Stimulated activated CD4-positive, alpha-beta T cell treated with anti-CD3 and anti-CD28 coated beads, TNF-alpha, amount 100 ng/mL, for 48 hours (primary cell): ENCODE measurements around the gene PCDHGA1.
"Not testable (repeated sequence)": the region's sequence is repeated elsewhere in the genome, so short reads cannot be mapped to it uniquely, and the experiment has no call there.

Source experiments
- DNase-seq, 3 donors: peaks; one replicate each; pipeline ENCODE4 v3.0.0-alpha.2; 2020; ENCODE audit warnings: low read depth in 3 of 3

The PCDHGA1 gene

GRCh38 chr5:141330299-141331080 lies at the start of gene PCDHGA1:
Gene PCDHGA1 (plus strand): TSS chr5:141330514.
- no peak for DNase-seq

DNA sequence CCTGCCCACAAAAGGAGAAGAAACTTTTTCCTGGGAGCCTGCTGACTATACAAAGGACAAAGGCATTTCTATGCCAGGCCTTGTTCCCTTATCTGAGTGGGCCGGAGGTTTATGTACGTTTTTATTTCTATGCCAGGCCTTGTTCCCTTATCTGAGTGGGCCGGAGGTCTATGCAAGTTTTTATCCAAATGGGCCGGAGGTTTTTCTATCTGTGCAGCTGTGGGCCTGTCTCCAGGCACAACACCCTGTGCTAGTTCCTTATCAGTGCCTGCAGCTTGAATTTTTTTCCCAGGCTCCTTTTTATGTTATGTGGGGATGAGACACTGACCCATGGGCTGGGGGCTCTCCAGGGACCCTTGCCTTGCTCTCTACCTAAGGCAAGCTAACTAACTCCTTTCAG lies 31.9 kb upstream of the PCDHGA1 start:
- DNase-seq, result no peak

- no peak for DNase-seq
Observed at GRCh38 chr5:141303756-141304155, 26.6 kb upstream of the PCDHGA1 start, which contains the start of gene SLC25A2. Gene SLC25A2 (minus strand): TSS chr5:141304049. CDS start chr5:141303865, 184 bp downstream.

- DNase-seq, result no peak
Observed at GRCh38 chr5:141306630-141307029, 23.7 kb upstream of the PCDHGA1 start.

GRCh38 chr5:141313711-141314110 lies 16.6 kb upstream of the PCDHGA1 start:
- no peak for DNase-seq

- not testable (repeated sequence) for DNase-seq
Observed at GRCh38 chr5:141316963-141317362, 13.4 kb upstream of the PCDHGA1 start.

DNA sequence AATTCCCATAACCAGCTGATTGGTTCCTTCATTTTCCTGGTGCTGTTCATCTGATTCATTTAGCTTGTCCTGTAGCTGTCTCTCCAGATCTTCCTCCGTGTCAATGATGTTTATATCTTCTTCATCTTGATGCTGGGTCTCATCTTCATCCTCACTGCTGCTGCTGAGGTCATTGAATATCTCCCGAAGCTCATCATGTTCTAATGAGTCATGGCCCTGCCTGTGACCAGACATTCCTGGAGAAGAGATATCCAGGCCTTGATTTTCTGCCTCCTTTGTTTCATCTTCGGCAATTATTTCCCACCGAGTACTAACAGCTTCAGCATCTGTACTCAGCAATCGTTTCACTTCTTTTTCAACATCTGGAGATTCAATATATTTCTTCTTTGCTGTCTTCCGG lies 11.1 kb upstream of the PCDHGA1 start:
- no peak for DNase-seq

- DNase-seq, result no peak
Observed at GRCh38 chr5:141319699-141320098, 10.6 kb upstream of the PCDHGA1 start.

DNA sequence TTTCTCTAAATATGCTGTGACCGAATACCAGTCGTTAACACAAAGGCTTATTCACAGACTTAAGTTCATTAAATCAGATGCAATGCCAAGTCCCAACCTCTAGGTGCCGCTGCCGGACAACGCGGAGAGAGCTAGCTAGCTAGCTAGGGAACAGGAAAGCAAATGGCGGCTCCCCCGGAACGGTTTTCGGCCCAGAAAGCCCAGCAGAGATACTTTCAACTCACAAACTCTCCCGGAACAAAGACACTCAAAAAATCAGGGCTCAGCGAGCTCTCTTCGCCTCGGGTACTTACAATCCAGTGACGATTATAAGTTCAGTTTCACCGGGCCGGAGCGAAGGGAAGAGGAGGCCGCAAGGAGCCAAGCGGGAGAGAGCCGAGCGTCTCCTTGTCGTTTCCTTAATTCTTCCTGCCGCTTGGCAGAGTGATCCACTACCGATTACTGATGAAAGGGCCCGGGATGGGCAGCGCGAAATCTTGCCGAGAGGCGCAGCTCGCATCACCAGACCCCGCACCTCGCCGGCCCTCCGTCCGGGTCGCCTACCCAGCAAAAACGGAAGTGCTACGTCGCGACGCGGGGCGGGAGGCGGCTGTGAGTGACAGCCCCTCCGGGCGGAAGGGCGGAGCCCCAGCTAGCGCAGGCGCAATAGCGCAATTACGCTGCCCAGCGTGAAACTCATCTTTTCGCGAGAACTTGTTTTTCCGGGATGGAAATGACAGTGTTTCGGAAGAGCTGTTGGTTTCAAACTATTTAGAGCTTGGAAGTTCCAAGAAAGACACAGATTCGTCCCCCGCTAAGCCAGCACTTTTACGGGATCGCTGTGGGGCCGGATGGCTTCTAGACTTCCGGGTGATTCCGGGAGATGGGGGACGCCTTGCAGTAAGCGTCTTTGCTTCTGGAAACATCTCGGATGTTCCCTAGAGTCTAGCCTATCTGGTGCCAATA lies 9.8 kb upstream of the PCDHGA1 start, which contains the start of gene TAF7:
TAF7 (minus strand) TSS at position 560 of the 945 bp plus-strand sequence. CDS start 740 bp downstream, outside the sequence.
- DNase-seq, result peak; percentile 82 to 87 (median 83)

GRCh38 chr5:141322261-141322660 lies 8.1 kb upstream of the PCDHGA1 start:
- no peak for DNase-seq

DNA sequence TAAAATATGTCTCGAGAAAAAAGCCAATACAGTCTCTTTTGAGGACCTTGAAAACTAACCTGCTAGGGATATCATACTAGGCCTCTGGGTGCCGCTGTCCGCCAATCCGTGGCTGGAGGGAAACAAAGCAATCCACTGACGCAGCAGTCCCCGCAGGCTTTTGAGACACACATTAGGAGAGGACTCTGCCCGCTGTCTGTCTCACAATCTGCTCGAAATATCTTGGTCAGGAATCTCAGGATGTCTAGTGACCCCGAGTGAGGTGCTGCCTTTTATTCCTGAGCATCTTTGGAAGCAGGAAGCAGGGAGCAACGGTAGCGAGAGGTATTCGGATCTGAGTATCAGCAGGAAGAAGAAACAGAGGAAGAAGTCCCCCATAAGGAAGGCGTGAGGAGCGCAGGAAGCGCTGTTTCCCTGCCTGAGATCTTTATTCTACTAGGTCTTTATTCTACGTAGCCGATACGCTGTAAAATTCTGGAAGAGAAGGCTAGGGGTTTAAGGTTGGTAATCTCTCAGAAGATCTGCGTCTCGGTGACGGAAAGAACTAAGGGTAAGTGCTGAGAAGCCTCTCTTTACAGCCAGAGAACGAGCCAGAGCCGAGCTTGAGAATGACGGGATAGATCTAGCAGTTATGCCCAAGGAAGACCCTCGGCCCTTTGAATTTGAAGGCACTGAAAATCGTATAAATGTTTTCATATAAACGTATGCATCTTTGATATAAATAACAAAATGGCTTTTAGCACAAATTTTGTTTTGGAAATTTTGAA lies 4.0 kb upstream of the PCDHGA1 start:
- peak; percentile 36 to 43 (median 42) for DNase-seq

GRCh38 chr5:141328231-141328630 lies 2.1 kb upstream of the PCDHGA1 start:
- DNase-seq, result no peak

DNA sequence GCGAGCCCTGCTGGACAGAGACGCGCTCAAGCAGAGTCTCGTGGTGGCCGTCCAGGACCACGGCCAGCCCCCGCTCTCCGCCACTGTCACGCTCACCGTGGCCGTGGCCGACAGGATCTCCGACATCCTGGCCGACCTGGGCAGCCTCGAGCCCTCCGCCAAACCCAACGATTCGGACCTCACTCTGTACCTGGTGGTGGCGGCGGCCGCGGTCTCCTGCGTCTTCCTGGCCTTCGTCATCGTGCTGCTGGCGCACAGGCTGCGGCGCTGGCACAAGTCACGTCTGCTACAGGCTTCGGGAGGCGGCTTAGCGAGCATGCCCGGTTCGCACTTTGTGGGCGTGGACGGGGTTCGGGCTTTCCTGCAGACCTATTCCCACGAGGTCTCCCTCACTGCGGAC lies 2.3 kb downstream of the PCDHGA1 start:
- not testable (repeated sequence) for DNase-seq

- no peak for DNase-seq
Observed at GRCh38 chr5:141338538-141339306, 8.4 kb downstream of the PCDHGA1 start, which contains the start of gene PCDHGA2. Gene PCDHGA2 (plus strand): TSS chr5:141338760.

DNA sequence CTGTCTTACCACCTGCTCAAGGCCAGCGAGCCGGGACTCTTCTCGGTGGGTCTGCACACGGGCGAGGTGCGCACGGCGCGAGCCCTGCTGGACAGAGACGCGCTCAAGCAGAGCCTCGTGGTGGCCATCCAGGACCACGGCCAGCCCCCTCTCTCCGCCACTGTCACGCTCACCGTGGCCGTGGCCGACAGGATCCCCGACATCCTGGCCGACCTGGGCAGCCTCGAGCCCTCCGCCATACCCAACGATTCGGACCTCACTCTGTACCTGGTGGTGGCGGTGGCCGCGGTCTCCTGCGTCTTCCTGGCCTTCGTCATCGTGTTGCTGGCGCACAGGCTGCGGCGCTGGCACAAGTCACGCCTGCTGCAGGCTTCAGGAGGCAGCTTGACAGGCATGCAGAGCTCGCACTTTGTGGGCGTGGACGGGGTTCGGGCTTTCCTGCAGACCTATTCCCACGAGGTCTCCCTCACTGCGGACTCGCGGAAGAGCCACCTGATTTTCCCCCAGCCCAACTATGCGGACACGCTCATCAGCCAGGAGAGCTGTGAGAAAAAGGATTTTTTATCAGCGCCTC lies 10.6 kb downstream of the PCDHGA1 start:
- DNase-seq, result not testable (repeated sequence)

- no peak for DNase-seq
Observed at GRCh38 chr5:141342773-141343172, 12.5 kb downstream of the PCDHGA1 start.

DNA sequence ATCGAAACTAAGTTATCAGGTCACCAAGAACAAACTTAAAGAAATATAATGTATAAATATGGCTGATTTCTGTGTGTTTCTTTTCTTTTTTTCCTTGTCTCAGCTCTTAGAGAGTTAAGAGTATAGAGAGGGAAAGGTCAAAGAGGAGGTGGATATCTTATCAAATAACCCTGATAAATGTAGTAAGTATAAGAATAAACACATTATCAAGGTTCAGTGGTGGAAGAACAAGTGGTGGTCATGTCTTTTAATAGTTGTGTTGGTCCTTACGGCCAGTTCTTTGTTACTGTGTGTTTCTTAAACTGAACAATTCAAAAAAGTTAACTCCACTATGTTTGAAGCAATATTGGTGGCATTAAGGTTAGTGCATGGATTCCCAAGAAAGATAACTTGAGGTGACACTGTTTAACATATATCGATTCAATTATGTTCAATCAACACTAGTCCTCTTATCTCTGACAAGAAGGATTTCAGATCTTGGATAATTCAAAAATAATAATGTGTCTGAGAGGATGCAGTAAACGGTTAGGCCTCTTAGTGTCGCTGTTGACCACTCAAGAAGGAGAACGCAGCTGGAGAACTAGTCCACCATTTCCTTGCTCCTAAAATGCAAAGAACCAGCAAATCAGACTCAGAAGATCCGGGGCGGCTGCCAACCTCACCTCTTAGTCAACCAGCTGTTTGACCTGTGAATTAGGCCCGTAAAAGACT lies 13.1 kb downstream of the PCDHGA1 start, which contains the start of gene PCDHGA3:
PCDHGA3 (plus strand) TSS at position 588 of the 711 bp plus-strand sequence. CDS start 205 bp downstream, outside the sequence.
- DNase-seq, result no peak

- no peak for DNase-seq
Observed at GRCh38 chr5:141343953-141344463, 13.7 kb downstream of the PCDHGA1 start.

DNA sequence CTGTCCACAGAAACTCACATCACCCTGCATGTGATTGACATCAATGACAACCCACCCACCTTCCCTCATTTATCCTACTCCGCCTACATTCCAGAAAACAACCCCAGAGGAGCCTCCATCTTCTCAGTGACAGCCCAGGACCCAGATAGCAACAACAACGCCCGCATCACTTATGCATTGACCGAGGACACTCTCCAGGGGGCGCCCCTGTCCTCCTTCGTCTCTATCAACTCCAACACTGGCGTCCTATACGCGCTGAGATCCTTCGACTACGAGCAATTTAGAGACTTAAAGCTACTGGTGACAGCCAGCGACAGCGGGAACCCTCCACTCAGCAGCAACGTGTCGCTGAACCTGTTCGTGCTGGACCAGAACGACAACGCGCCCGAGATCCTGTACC lies 15.0 kb downstream of the PCDHGA1 start:
- no peak for DNase-seq
